HEK293 (cell line): ENCODE measurements around the gene TOMM40.
A peak's percentile ranks its signal among the peaks of the same experiment; 100 is the strongest.
"Not testable (repeated sequence)": the region's sequence is repeated elsewhere in the genome, so short reads cannot be mapped to it uniquely, and the experiment has no call there.

Experiments
- CTCF ChIA-PET: fragments of 350-600 bp; formaldehyde crosslinking; extraction: SDS; loops from one replicate; lab custom pipeline; 2021; ENCODE audit warnings: antibody characterized with exemption; lab: Yijun Ruan, JAX
- POLR2A ChIA-PET: fragments of 300-600 bp; formaldehyde crosslinking; extraction: SDS; loops from one replicate; lab custom pipeline; 2020; ENCODE audit warnings: antibody characterized with exemption, inconsistent platforms; lab: Yijun Ruan, JAX
- H3K27ac ChIP-seq: fragments of 200-500 bp; sonication (Bioruptor generic); 2 replicates; pipeline ENCODE4 v1.5.1; 2014; ENCODE audit warnings: low read depth, low read length, control low read depth, inconsistent platforms; ENCODE audit errors: extremely low read depth
- H3K36me3 ChIP-seq, 2 experiments: fragments of 200-500 bp in 1 of 2; sonication (Bioruptor generic) in 1 of 2; 1 replicate in 1 of 2; 2 replicates in 1 of 2; pipeline ENCODE4 v1.5.1; 2014 to 2017; ENCODE audit warnings: inconsistent platforms in 2 of 2, low read length in 2 of 2; ENCODE audit not compliant: control insufficient read depth in 2 of 2, insufficient read depth in 1 of 2
- H3K4me1 ChIP-seq: fragments of 200-500 bp; sonication (Bioruptor generic); 2 replicates; pipeline ENCODE4 v1.5.1; 2014; ENCODE audit warnings: mild to moderate bottlenecking, low read length, inconsistent platforms; ENCODE audit not compliant: control insufficient read depth, insufficient read depth
- H3K4me3 ChIP-seq: 2 replicates; pipeline ENCODE4 v1.5.1; 2011; ENCODE audit warnings: low read depth, mild to moderate bottlenecking, control low read depth, low read length, moderate library complexity
- H3K9me3 ChIP-seq: fragments of 200-500 bp; sonication (Bioruptor generic); 2 replicates; pipeline ENCODE4 v1.5.1; 2014; ENCODE audit warnings: low read depth, low read length, inconsistent platforms; ENCODE audit not compliant: control insufficient read depth, insufficient read depth
- EGR2 ChIP-seq: fragments of 450-650 bp; formaldehyde crosslinking; IDR thresholded peaks from 2 replicates; pipeline ENCODE4 v1.5.1; 2016; ENCODE audit warnings: low read depth, missing biosample characterization, missing genetic modification characterization
- GLIS1 ChIP-seq: fragments of 450-650 bp; formaldehyde crosslinking; IDR thresholded peaks from 2 replicates; pipeline ENCODE4 v1.5.1; 2016; ENCODE audit warnings: missing biosample characterization, missing genetic modification characterization
- GLIS2 ChIP-seq: fragments of 450-650 bp; formaldehyde crosslinking; IDR thresholded peaks from 2 replicates; pipeline ENCODE4 v1.5.1; 2016; ENCODE audit warnings: missing biosample characterization, missing genetic modification characterization
- KLF9 ChIP-seq: fragments of 450-650 bp; formaldehyde crosslinking; IDR thresholded peaks from 2 replicates; pipeline ENCODE4 v1.5.1; 2016; ENCODE audit warnings: missing biosample characterization, missing genetic modification characterization, low read depth
- PRDM1 ChIP-seq: fragments of 450-650 bp; formaldehyde crosslinking; IDR thresholded peaks from 2 replicates; pipeline ENCODE4; 2016; ENCODE audit warnings: missing biosample characterization, missing genetic modification characterization
- SCRT2 ChIP-seq: fragments of 450-650 bp; formaldehyde crosslinking; IDR thresholded peaks from 2 replicates; pipeline ENCODE4 v1.5.1; 2016; ENCODE audit warnings: missing biosample characterization, missing genetic modification characterization
- SP2 ChIP-seq: fragments of 450-650 bp; formaldehyde crosslinking; IDR thresholded peaks from 2 replicates; pipeline ENCODE4 v1.5.1; 2016; ENCODE audit warnings: missing biosample characterization, missing genetic modification characterization
- SP3 ChIP-seq: fragments of 450-650 bp; formaldehyde crosslinking; IDR thresholded peaks from 2 replicates; pipeline ENCODE4 v1.5.1; 2016; ENCODE audit warnings: missing biosample characterization, missing genetic modification characterization
- ZBTB10 ChIP-seq: fragments of 450-650 bp; formaldehyde crosslinking; IDR thresholded peaks from 2 replicates; pipeline ENCODE4 v1.5.1; 2016; ENCODE audit warnings: missing biosample characterization, missing genetic modification characterization
- ZBTB17 ChIP-seq: fragments of 450-650 bp; formaldehyde crosslinking; IDR thresholded peaks from 2 replicates; pipeline ENCODE4 v1.5.1; 2016; ENCODE audit warnings: missing biosample characterization, missing genetic modification characterization
- ZBTB20 ChIP-seq: fragments of 450-650 bp; formaldehyde crosslinking; IDR thresholded peaks from 2 replicates; pipeline ENCODE4 v1.5.1; 2016; ENCODE audit warnings: missing biosample characterization, missing genetic modification characterization
- ZBTB48 ChIP-seq: fragments of 450-650 bp; formaldehyde crosslinking; IDR thresholded peaks from 2 replicates; pipeline ENCODE4 v1.5.1; 2016; ENCODE audit warnings: missing biosample characterization, missing genetic modification characterization
- ZFHX2 ChIP-seq: fragments of 450-650 bp; formaldehyde crosslinking; conservative IDR thresholded peaks from 2 replicates; pipeline ENCODE4 v1.5.1; 2016; ENCODE audit warnings: missing biosample characterization, missing genetic modification characterization
- ZNF335 ChIP-seq: fragments of 450-650 bp; formaldehyde crosslinking; conservative IDR thresholded peaks from 2 replicates; pipeline ENCODE4 v1.5.1; 2016; ENCODE audit warnings: missing biosample characterization, missing genetic modification characterization
- ZNF398 ChIP-seq: fragments of 450-650 bp; formaldehyde crosslinking; IDR thresholded peaks from 2 replicates; pipeline ENCODE4 v1.5.1; 2017; ENCODE audit warnings: missing biosample characterization, missing genetic modification characterization
- ZNF561 ChIP-seq: fragments of 450-650 bp; IDR thresholded peaks from 2 replicates; pipeline ENCODE4 v1.5.1; 2018; ENCODE audit warnings: missing biosample characterization, missing genetic modification characterization, borderline replicate concordance
- ZXDB ChIP-seq: fragments of 450-650 bp; formaldehyde crosslinking; IDR thresholded peaks from 2 replicates; pipeline ENCODE4 v1.5.1; 2016; ENCODE audit warnings: missing biosample characterization, missing genetic modification characterization
- TF ChIP-seq, protein P1 (sequence below): fragments of 450-650 bp; formaldehyde crosslinking; optimal IDR thresholded peaks from 2 replicates; pipeline ENCODE3; 2016; ENCODE audit warnings: missing biosample characterization, mild to moderate bottlenecking, missing genetic modification characterization
- TF ChIP-seq, protein P2 (sequence below): fragments of 450-650 bp; formaldehyde crosslinking; IDR thresholded peaks from 2 replicates; pipeline ENCODE4 v1.5.1; 2016; ENCODE audit warnings: missing biosample characterization, missing genetic modification characterization, low read depth

TOMM40 gene

DNA sequence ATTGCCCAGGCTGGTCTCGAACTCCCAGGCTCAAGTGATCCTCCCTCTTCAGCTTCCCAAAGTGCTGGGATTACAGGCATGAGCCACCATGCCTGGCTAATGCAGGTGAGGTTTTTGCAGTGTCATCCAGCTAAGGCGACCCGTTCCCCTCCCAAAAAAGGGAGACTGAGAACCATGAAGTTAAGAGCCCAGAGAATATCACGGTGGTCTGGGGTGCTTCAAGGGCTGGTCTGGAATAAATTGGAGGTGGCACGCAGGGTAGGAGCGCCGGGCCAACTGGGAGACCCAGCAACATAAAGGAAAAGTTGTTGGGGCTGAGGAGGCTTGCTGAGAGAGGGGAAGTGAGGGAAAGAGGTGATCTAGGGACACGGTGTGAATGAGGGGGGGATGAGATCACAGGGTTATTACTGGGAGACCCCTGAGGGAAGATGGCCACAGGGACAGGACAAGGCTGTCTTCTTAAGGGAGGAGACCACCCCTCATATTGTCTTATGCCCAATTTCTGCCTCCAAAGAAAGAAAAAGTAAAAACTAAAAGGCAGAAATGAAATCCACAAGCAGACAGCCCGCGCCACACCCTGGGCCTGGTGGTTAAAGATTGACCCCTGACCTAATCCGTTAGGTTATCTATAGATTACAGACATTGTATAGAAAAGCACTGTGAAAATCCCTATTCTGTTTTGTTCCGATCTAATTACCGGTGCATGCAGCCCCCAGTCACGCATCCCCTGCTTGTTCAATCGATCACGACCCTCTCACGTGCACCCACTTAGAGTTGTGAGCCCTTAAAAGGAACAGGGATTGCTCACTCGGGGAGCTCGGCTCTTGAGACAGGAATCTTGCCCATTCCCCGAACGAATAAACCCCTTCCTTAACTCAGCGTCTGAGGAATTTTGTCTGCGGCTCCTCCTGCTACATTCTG, 22.7 kb downstream of the TOMM40 start:
- peak overlapping the region; percentile 47; the same call in 1 of the 2 replicates for H3K27ac ChIP-seq
- CTCF ChIA-PET, result interaction anchor here (5.0 kb wide), 1 partner anchor 10 kb away, joined by 21 read pairs; no protein-coding TSS in a partner anchor
- H3K4me3 ChIP-seq, H3K4me1 ChIP-seq, H3K36me3 ChIP-seq, POLR2A ChIA-PET, H3K9me3 ChIP-seq: not testable (repeated sequence)
- 0 out of 2 replicates have a peak, but pooled peaks have one; percentile 15 for TF ChIP-seq ZBTB48 (tag by site-specific recombination)
- peak; percentile 42; the same call in 1 of the 2 replicates for TF ChIP-seq PRDM1

GRCh38 chr19:44914433-44915206, 23.6 kb downstream of the TOMM40 start, which contains the start of gene APOC1:
TSS of gene APOC1 (plus strand) at chr19:44914608. CDS start at chr19:44914892, 284 bp downstream.
- Histone ChIP-seq H3K27ac (peak within 1 kb of the TSS; percentile 47; the same call in 1 of the 2 replicates), H3K4me3 (peak within 1 kb of the TSS; percentile 35)
- H3K36me3 ChIP-seq, H3K9me3 ChIP-seq, H3K4me1 ChIP-seq: not testable (repeated sequence)
- TF ChIP-seq ZBTB20 (tag by site-specific recombination) (peak; percentile 82), KLF9 (tag by site-specific recombination) (peak; percentile 68), SP3 (peak; percentile 37; the same call in 1 of the 2 replicates), ZNF335 (tag by site-specific recombination) (peak; percentile 93), ZFHX2 (tag by site-specific recombination) (peak; percentile 81), ZNF398 (0 out of 2 replicates have a peak, but pooled peaks have one; percentile 58), ZNF561 (tag by site-specific recombination) (0 out of 2 replicates have a peak, but pooled peaks have one; percentile 8), SP2 (tag by site-specific recombination) (0 out of 2 replicates have a peak, but pooled peaks have one; percentile 9), ZBTB10 (tag by site-specific recombination) (peak; percentile 12; the same call in 1 of the 2 replicates), SCRT2 (tag by site-specific recombination) (0 out of 2 replicates have a peak, but pooled peaks have one; percentile 10), EGR2 (peak; percentile 79), GLIS2 (tag by site-specific recombination) (peak; percentile 79), ZBTB17 (tag by site-specific recombination) (0 out of 2 replicates have a peak, but pooled peaks have one; percentile 29), GLIS1 (tag by site-specific recombination) (peak; percentile 71), ZXDB (0 out of 2 replicates have a peak, but pooled peaks have one; percentile 38)
- TF ChIP-seq, protein P1, sequence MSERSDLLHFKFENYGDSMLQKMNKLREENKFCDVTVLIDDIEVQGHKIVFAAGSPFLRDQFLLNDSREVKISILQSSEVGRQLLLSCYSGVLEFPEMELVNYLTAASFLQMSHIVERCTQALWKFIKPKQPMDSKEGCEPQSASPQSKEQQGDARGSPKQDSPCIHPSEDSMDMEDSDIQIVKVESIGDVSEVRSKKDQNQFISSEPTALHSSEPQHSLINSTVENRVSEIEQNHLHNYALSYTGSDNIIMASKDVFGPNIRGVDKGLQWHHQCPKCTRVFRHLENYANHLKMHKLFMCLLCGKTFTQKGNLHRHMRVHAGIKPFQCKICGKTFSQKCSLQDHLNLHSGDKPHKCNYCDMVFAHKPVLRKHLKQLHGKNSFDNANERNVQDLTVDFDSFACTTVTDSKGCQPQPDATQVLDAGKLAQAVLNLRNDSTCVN (tag by site-specific recombination), result peak; percentile 1
- TF ChIP-seq, protein P2, sequence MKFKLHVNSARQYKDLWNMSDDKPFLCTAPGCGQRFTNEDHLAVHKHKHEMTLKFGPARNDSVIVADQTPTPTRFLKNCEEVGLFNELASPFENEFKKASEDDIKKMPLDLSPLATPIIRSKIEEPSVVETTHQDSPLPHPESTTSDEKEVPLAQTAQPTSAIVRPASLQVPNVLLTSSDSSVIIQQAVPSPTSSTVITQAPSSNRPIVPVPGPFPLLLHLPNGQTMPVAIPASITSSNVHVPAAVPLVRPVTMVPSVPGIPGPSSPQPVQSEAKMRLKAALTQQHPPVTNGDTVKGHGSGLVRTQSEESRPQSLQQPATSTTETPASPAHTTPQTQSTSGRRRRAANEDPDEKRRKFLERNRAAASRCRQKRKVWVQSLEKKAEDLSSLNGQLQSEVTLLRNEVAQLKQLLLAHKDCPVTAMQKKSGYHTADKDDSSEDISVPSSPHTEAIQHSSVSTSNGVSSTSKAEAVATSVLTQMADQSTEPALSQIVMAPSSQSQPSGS (tag by site-specific recombination), result peak; percentile 94
- POLR2A ChIA-PET, result interaction anchor here (0.6 to 2.1 kb wide), 4 partner anchors 25 to 104 kb away, joined by 4 to 10 read pairs (median 6); no protein-coding TSS in a partner anchor
- CTCF ChIA-PET, result interaction anchor here (0.6 to 5.0 kb wide), 6 partner anchors 11 to 344 kb away, joined by 3 to 21 read pairs (median 3); no protein-coding TSS in a partner anchor
